B cell (primary cell): Measurements from ENCODE around the gene GPHA2.
"Not testable (repeated sequence)": the region's sequence is repeated elsewhere in the genome, so short reads cannot be mapped to it uniquely, and the experiment has no call there.

Experiments
- EZH2 ChIP-seq: IDR thresholded peaks from 2 replicates; pipeline ENCODE4 v1.6.1; 2012; ENCODE audit warnings: borderline replicate concordance, low read depth, mild to moderate bottlenecking, moderate library complexity, low read length; ENCODE audit not compliant: insufficient read depth, poor library complexity, severe bottlenecking
- TF ChIP-seq, protein P1 (sequence below): fragments of 200-600 bp; IDR thresholded peaks from one replicate; pipeline ENCODE4 v1.8.0; 2022; ENCODE audit warnings: antibody characterized with exemption, mild to moderate bottlenecking

DNA sequence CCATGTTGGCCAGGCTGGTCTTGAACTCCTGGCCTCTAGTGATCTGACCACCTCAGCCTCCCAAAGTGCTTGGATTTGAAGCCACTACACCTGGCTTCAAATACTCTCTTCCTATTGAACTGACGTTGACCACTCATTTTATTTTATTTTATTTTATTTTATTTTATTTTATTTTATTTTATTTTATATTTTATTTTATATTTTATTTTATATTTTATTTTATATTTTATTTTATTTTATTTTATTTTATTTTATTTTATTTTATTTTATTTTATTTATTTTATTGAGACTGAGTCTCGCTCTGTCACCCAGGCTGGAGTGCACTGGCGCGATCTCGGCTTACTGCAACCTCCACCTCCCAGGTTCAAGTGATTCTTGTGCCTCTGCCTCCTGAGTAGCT is 47.6 kb upstream of the GPHA2 start:
- TF ChIP-seq, protein P1, sequence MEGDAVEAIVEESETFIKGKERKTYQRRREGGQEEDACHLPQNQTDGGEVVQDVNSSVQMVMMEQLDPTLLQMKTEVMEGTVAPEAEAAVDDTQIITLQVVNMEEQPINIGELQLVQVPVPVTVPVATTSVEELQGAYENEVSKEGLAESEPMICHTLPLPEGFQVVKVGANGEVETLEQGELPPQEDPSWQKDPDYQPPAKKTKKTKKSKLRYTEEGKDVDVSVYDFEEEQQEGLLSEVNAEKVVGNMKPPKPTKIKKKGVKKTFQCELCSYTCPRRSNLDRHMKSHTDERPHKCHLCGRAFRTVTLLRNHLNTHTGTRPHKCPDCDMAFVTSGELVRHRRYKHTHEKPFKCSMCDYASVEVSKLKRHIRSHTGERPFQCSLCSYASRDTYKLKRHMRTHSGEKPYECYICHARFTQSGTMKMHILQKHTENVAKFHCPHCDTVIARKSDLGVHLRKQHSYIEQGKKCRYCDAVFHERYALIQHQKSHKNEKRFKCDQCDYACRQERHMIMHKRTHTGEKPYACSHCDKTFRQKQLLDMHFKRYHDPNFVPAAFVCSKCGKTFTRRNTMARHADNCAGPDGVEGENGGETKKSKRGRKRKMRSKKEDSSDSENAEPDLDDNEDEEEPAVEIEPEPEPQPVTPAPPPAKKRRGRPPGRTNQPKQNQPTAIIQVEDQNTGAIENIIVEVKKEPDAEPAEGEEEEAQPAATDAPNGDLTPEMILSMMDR: not testable (repeated sequence)
- not testable (repeated sequence) for TF ChIP-seq EZH2
